Stomach (tissue), 9 donors: ENCODE results near the gene MCOLN1. TPM values are rescaled to one million over a fixed set of nuclear protein-coding genes. Genes with fewer than 3 reads are reported as not detected.

Experiments
- DNase-seq, 2 donors: peaks; one replicate each; pipeline versions ENCODE4 v3.0.0 to v3.0.0-alpha.2; 2013 to 2019
- H3K27ac ChIP-seq, 5 donors: fragments of 200-600 bp in 4 of 5; sonication (generic) in 4 of 5; one replicate each; pipeline ENCODE4 v1.5.1; 2013 to 2019; ENCODE audit warnings: mild to moderate bottlenecking in 1 of 5, moderate library complexity in 1 of 5
- H3K27me3 ChIP-seq, 3 donors: fragments of 200-600 bp; sonication (generic); one replicate each; pipeline ENCODE4 v1.5.1; 2017 to 2019; ENCODE audit warnings: mixed run types in 1 of 3
- H3K36me3 ChIP-seq, 4 donors: fragments of 200-600 bp; sonication (generic); 1 replicate in 3 of 4; 2 replicates in 1 of 4; pipeline ENCODE4 v1.5.1; 2016 to 2019
- H3K4me1 ChIP-seq, 4 donors: fragments of 200-600 bp; sonication (generic); one replicate each; pipeline ENCODE4 v1.5.1; 2016 to 2019
- H3K4me3 ChIP-seq, 4 donors: fragments of 200-600 bp; sonication (generic) in 3 of 4; one replicate each; pipeline ENCODE4 v1.5.1; 2016 to 2019; ENCODE audit warnings: mild to moderate bottlenecking in 1 of 4
- H3K9me3 ChIP-seq, 4 donors: fragments of 200-600 bp; sonication (generic); one replicate each; pipeline ENCODE4 v1.5.1; 2016 to 2019
- CTCF ChIP-seq, 7 experiments: fragments of 450-650 bp in 4 of 7; fragments of 200-600 bp in 3 of 7; sonication (generic) in 3 of 7; IDR thresholded peaks; one replicate each; pipeline ENCODE4 v1.5.1; 2016 to 2019; ENCODE audit warnings: antibody characterized with exemption in 7 of 7, control low read depth in 2 of 7, mild to moderate bottlenecking in 1 of 7
- EP300 ChIP-seq: sonication (generic); formaldehyde crosslinking; IDR thresholded peaks from one replicate; pipeline ENCODE4 v1.6.1; 2017; ENCODE audit warnings: antibody characterized with exemption
- POLR2A ChIP-seq, 4 donors: fragments of 450-650 bp; IDR thresholded peaks; one replicate each; pipeline ENCODE4 v1.6.1; 2016; ENCODE audit warnings: antibody characterized with exemption in 4 of 4, control low read depth in 2 of 4, mild to moderate bottlenecking in 1 of 4, moderate library complexity in 1 of 4
- POLR2AphosphoS5 ChIP-seq, 3 donors: sonication (generic); formaldehyde crosslinking; IDR thresholded peaks; one replicate each; pipeline ENCODE4 v1.6.1; 2016; ENCODE audit warnings: antibody characterized with exemption in 3 of 3
- WGBS, 5 donors: extraction: QIAGEN DNeasy Blood & Tissue Kit in 3 of 5; methylation state at CpG; one replicate each; pipeline versions ENCODE4 v1.1.5 to v1.1.7; 2013 to 2018; 5-methylcytosine and 5-hydroxymethylcytosine counted together
- intact Hi-C: fragments of 100-400 bp; cut with DNase I; formaldehyde crosslinking; loops from one replicate; pipeline ENCODE4 v1.15.1; 2023; ENCODE audit warnings: low total_unique reads
- polyA plus RNA-seq, 3 donors: library from polyadenylated mRNA; stranded (reverse); fragments of 200-250 nt; gene quantifications; one replicate each; pipeline ENCODE4 v1.2.3, GENCODE V29; 2013
- total RNA-seq, 5 donors: library from RNA; depleted of rRNA; stranded (reverse); fragments of >200 nt; gene quantifications; one replicate each; pipeline versions ENCODE4 v1.1.0 to v1.2.3, GENCODE V29; 2014 to 2016
- donor health status: healthy with polysubstance abuse.
- donor health status: Bipolar disorder and iron deficiency.
- donor health status: healthy.

Gene MCOLN1
- total and polyA plus RNA-seq, 8 donors = 5.1 to 56.6 (median 18.7) TPM

GRCh38 chr19:7488736-7489353 lies 33.6 kb upstream of the MCOLN1 start, which contains the start of gene PEX11G:
PEX11G (minus strand) TSS chr19:7489035; CDS start chr19:7489010, 25 bp downstream.
- peaks cover 14 to 25% (median 18%) of the 10 kb centered on the region in 4 donors for H3K4me1 ChIP-seq
- intact Hi-C loops = no loop called here
- TF ChIP-seq POLR2AphosphoS5 (IDR thresholded peaks at IDR 0.05) = peak; percentile 73 to 93 (median 90)
- TF ChIP-seq CTCF (IDR thresholded peaks at IDR 0.05) = no peak
- peak within 1 kb of the TSS; percentile 45 to 67 (median 59) for H3K4me3 ChIP-seq
- peak; percentile 96 to 98 for DNase-seq
- no peaks in the 10 kb centered on the region for H3K9me3 ChIP-seq
- H3K27me3 ChIP-seq = no peaks in the 10 kb centered on the region
- WGBS, 5 donors = 0 to 1% (median 0%) methylated on average over 26 to 49 of the region's 49 CpGs
- H3K27ac ChIP-seq = peak within 1 kb of the TSS; percentile 87 to 93 (median 90)
- peaks cover 0 to 19% (median 0%) of the 10 kb centered on the region in 4 donors for H3K36me3 ChIP-seq

- H3K9me3 ChIP-seq = no peaks in the 10 kb centered on the region
- H3K4me1 ChIP-seq = peaks cover 14 to 33% (median 18%) of the 10 kb centered on the region in 4 donors
- H3K27ac ChIP-seq = peak overlapping the region in 4 of 5 donors; percentile 87 to 91 (median 89)
- TF ChIP-seq POLR2AphosphoS5 (IDR thresholded peaks at IDR 0.05) (no peak), POLR2A (IDR thresholded peaks at IDR 0.05) (no peak), CTCF (IDR thresholded peaks at IDR 0.05) (no peak), EP300 (no peak)
- peak overlapping the region in 3 of 4 donors; percentile 45 to 67 (median 56) for H3K4me3 ChIP-seq
- peaks cover 0 to 13% (median 0%) of the 10 kb centered on the region in 4 donors for H3K36me3 ChIP-seq
- H3K27me3 ChIP-seq = no peaks in the 10 kb centered on the region
- intact Hi-C loops = no loop called here
- peak in 1 of 2 donors; percentile 44 for DNase-seq
- WGBS, 5 donors = 61 to 70% (median 66%) methylated on average over 11 of the region's 11 CpGs
These were observed 32.8 kb upstream of the MCOLN1 start for GRCh38 chr19:7489609-7490044.

- peaks cover 14 to 42% (median 18%) of the 10 kb centered on the region in 4 donors for H3K4me1 ChIP-seq
- TF ChIP-seq POLR2AphosphoS5 (IDR thresholded peaks at IDR 0.05) (peak in 1 of 3 donors; percentile 7), CTCF (IDR thresholded peaks at IDR 0.05) (no peak)
- H3K9me3 ChIP-seq = no peaks in the 10 kb centered on the region
- 47 to 72% (median 59%) methylated on average over 4 of the region's 4 CpGs for WGBS, 5 donors
- no peaks in the 10 kb centered on the region for H3K27me3 ChIP-seq
- H3K4me3 ChIP-seq = no peak overlapping the region
- H3K27ac ChIP-seq = peak overlapping the region in 2 of 5 donors; percentile 67 to 78
- intact Hi-C loops = no loop called here
- H3K36me3 ChIP-seq = no peaks in the 10 kb centered on the region
- DNase-seq = no peak
These were observed 30.3 kb upstream of the MCOLN1 start for GRCh38 chr19:7492142-7492541.

- no peak for DNase-seq
- Histone ChIP-seq H3K4me3 (no peak overlapping the region), H3K27me3 (no peaks in the 10 kb centered on the region), H3K9me3 (no peaks in the 10 kb centered on the region), H3K27ac (peak overlapping the region in 2 of 5 donors; percentile 67 to 78), H3K36me3 (no peaks in the 10 kb centered on the region), H3K4me1 (peaks cover 14 to 42% (median 18%) of the 10 kb centered on the region in 4 donors)
- intact Hi-C loops = no loop called here
- 70 to 84% (median 82%) methylated on average over 11 of the region's 11 CpGs for WGBS, 5 donors
- TF ChIP-seq CTCF (IDR thresholded peaks at IDR 0.05) (no peak), POLR2AphosphoS5 (IDR thresholded peaks at IDR 0.05) (no peak), POLR2A (IDR thresholded peaks at IDR 0.05) (no peak), EP300 (no peak)
These were observed 29.9 kb upstream of the MCOLN1 start for GRCh38 chr19:7492558-7492957.
